IMR-90 (cell line): ENCODE results near the gene C11orf58. TPM values are rescaled to one million over a fixed set of nuclear protein-coding genes. Genes with fewer than 3 reads are reported as not detected.

ENCODE experiments used
- ATAC-seq: fragments of 200-7000 bp; cut with Tn5 transposase; 2 replicates; pipeline ENCODE4 v1.9.1; 2020; ENCODE audit warnings: low read depth, mild to moderate bottlenecking, moderate library complexity
- BruUV-seq: library from RNA; stranded (reverse); fragments of 400-500 nt; replicated peaks from 2 replicates; lab custom pipeline; 2021; lab: Mats Ljungman, UMichigan
- CTCF ChIA-PET: fragments of 300-600 bp; formaldehyde crosslinking; extraction: SDS; loops from one replicate; lab custom pipeline; 2021; ENCODE audit warnings: antibody characterized with exemption; lab: Yijun Ruan, JAX
- POLR2A ChIA-PET: fragments of 300-600 bp; sonication (Branson Sonifier 250); formaldehyde crosslinking; loops from one replicate; lab custom pipeline; 2022; ENCODE audit warnings: antibody characterized with exemption; ENCODE audit not compliant: unreplicated experiment; lab: Charles Lee
- DNase-seq: peaks from one replicate; pipeline ENCODE4 v3.0.0; 2013
- H2AFZ ChIP-seq: replicated peaks from 2 replicates; pipeline ENCODE3; 2013; ENCODE audit warnings: low read length, mild to moderate bottlenecking; ENCODE audit not compliant: poor library complexity
- H2AK5ac ChIP-seq: 2 replicates; pipeline ENCODE4 v1.6.1; 2013; ENCODE audit warnings: low read depth, low read length, inconsistent platforms
- H2AK9ac ChIP-seq: replicated peaks from 2 replicates; pipeline ENCODE3; 2013; ENCODE audit warnings: mild to moderate bottlenecking, low read depth, low read length, moderate library complexity; ENCODE audit not compliant: poor library complexity
- H2BK120ac ChIP-seq: 2 replicates; pipeline ENCODE4 v1.6.1; 2013; ENCODE audit warnings: low read depth, low read length, inconsistent platforms
- H2BK15ac ChIP-seq: 3 replicates; pipeline ENCODE4 v1.6.1; 2013; ENCODE audit warnings: low read depth, low read length, inconsistent platforms
- H2BK20ac ChIP-seq: 2 replicates; pipeline ENCODE4 v1.6.1; 2013; ENCODE audit warnings: low read depth, mild to moderate bottlenecking, inconsistent platforms, low read length, moderate library complexity
- H2BK5ac ChIP-seq: 2 replicates; pipeline ENCODE4 v1.6.1; 2013; ENCODE audit warnings: mild to moderate bottlenecking, low read depth, low read length, inconsistent platforms; ENCODE audit not compliant: poor library complexity, severe bottlenecking
- H3K14ac ChIP-seq: replicated peaks from 2 replicates; pipeline ENCODE4 v1.6.1; 2013; ENCODE audit warnings: low read depth, low read length, inconsistent platforms
- H3K18ac ChIP-seq: 2 replicates; pipeline ENCODE4 v1.6.1; 2013; ENCODE audit warnings: low read depth, low read length, control low read depth
- H3K23ac ChIP-seq: 2 replicates; pipeline ENCODE4 v1.6.1; 2013; ENCODE audit warnings: low read depth, low read length, inconsistent platforms
- H3K27ac ChIP-seq: 2 replicates; pipeline ENCODE4 v1.5.1; 2013; ENCODE audit warnings: mild to moderate bottlenecking, control low read depth, low read length; ENCODE audit not compliant: insufficient read depth
- H3K27me3 ChIP-seq: 2 replicates; pipeline ENCODE4 v1.6.1; 2013; ENCODE audit warnings: low read length; ENCODE audit not compliant: control insufficient read depth, insufficient read depth
- H3K36me3 ChIP-seq: 2 replicates; pipeline ENCODE4 v1.6.1; 2013; ENCODE audit warnings: low read length, mixed read lengths; ENCODE audit not compliant: control insufficient read depth, insufficient read depth
- H3K4ac ChIP-seq: 2 replicates; pipeline ENCODE4 v1.6.1; 2013; ENCODE audit warnings: low read depth, low read length, inconsistent platforms
- H3K4me1 ChIP-seq: 2 replicates; pipeline ENCODE4 v1.6.1; 2013; ENCODE audit warnings: low read length, mixed read lengths; ENCODE audit not compliant: control insufficient read depth, insufficient read depth
- H3K4me2 ChIP-seq: 2 replicates; pipeline ENCODE4 v1.6.1; 2013; ENCODE audit warnings: low read depth, mild to moderate bottlenecking, control low read depth, low read length, moderate library complexity
- H3K4me3 ChIP-seq: 2 replicates; pipeline ENCODE4 v1.5.1; 2013; ENCODE audit warnings: low read depth, mild to moderate bottlenecking, control low read depth, low read length, moderate library complexity; ENCODE audit not compliant: insufficient read depth
- H3K56ac ChIP-seq: 2 replicates; pipeline ENCODE4 v1.6.1; 2013; ENCODE audit warnings: low read length, inconsistent platforms; ENCODE audit not compliant: insufficient read depth; ENCODE audit errors: extremely low read depth
- H3K79me1 ChIP-seq, 2 experiments: 2 replicates each; pipeline ENCODE4 v1.6.1; 2013; ENCODE audit warnings: low read length in 2 of 2, inconsistent platforms in 1 of 2, low read depth in 1 of 2
- H3K9ac ChIP-seq: 2 replicates; pipeline ENCODE4 v1.6.1; 2013; ENCODE audit warnings: low read depth, low read length, control low read depth
- H3K9me1 ChIP-seq: 2 replicates; pipeline ENCODE4 v1.6.1; 2013; ENCODE audit warnings: low read length, inconsistent platforms; ENCODE audit not compliant: insufficient read depth
- H3K9me3 ChIP-seq: 2 replicates; pipeline ENCODE4 v1.6.1; 2013; ENCODE audit warnings: low read length; ENCODE audit not compliant: control insufficient read depth, insufficient read depth
- H4K20me1 ChIP-seq: 2 replicates; pipeline ENCODE4 v1.6.1; 2013; ENCODE audit warnings: low read length, inconsistent platforms; ENCODE audit not compliant: insufficient read depth
- H4K5ac ChIP-seq: 2 replicates; pipeline ENCODE4 v1.6.1; 2013; ENCODE audit warnings: mild to moderate bottlenecking, low read depth, low read length, control low read depth
- H4K8ac ChIP-seq, 2 experiments: 2 replicates each; pipeline ENCODE4 v1.6.1; 2013; ENCODE audit warnings: low read depth in 2 of 2, low read length in 2 of 2, control low read depth in 1 of 2, inconsistent platforms in 1 of 2
- H4K91ac ChIP-seq: 2 replicates; pipeline ENCODE4 v1.6.1; 2013; ENCODE audit warnings: low read depth, low read length, inconsistent platforms; ENCODE audit not compliant: insufficient read depth
- BHLHE40 ChIP-seq: fragments of 150-350 bp; IDR thresholded peaks from 2 replicates; pipeline ENCODE4 v1.6.1; 2016; ENCODE audit warnings: mild to moderate bottlenecking, low read depth, low read length
- CEBPB ChIP-seq: IDR thresholded peaks from 2 replicates; pipeline ENCODE4 v1.6.1; 2012; ENCODE audit warnings: low read depth, low read length, improper control_type of control experiment
- CHD1 ChIP-seq: IDR thresholded peaks from 2 replicates; pipeline ENCODE4 v1.6.1; 2012; ENCODE audit warnings: low read depth, low read length, improper control_type of control experiment
- FOS ChIP-seq: fragments of 150-350 bp; IDR thresholded peaks from 2 replicates; pipeline ENCODE4 v1.6.1; 2016; ENCODE audit warnings: low read depth, low read length
- MAFK ChIP-seq: IDR thresholded peaks from 2 replicates; pipeline ENCODE4 v1.6.1; 2012; ENCODE audit warnings: low read depth, low read length, improper control_type of control experiment
- MXI1 ChIP-seq: IDR thresholded peaks from 2 replicates; pipeline ENCODE4 v1.6.1; 2012; ENCODE audit warnings: low read depth, mild to moderate bottlenecking, low read length, moderate library complexity, borderline replicate concordance
- NFE2L2 ChIP-seq: fragments of 150-350 bp; IDR thresholded peaks from 2 replicates; pipeline ENCODE4 v1.6.1; 2016; ENCODE audit warnings: low read depth, mild to moderate bottlenecking, low read length
- POLR2A ChIP-seq: IDR thresholded peaks from 2 replicates; pipeline ENCODE4 v1.6.1; 2012; ENCODE audit warnings: mild to moderate bottlenecking, low read depth, low read length
- RAD21 ChIP-seq: IDR thresholded peaks from 2 replicates; pipeline ENCODE4 v1.6.1; 2012; ENCODE audit warnings: low read length, improper control_type of control experiment
- RCOR1 ChIP-seq: IDR thresholded peaks from 2 replicates; pipeline ENCODE4 v1.6.1; 2012; ENCODE audit warnings: mild to moderate bottlenecking, low read length, improper control_type of control experiment; ENCODE audit not compliant: insufficient replicate concordance
- RFX5 ChIP-seq: IDR thresholded peaks from 2 replicates; pipeline ENCODE4 v1.8.0; 2012; ENCODE audit warnings: low read depth, mild to moderate bottlenecking, low read length, moderate library complexity
- SMC3 ChIP-seq: fragments of 150-350 bp; IDR thresholded peaks from 2 replicates; pipeline ENCODE4 v1.6.1; 2016; ENCODE audit warnings: low read depth, mild to moderate bottlenecking, antibody characterized with exemption, low read length, moderate library complexity
- WGBS, 2 experiments: methylation state at CpG; one replicate each; pipeline versions ENCODE4 v1.1.5 to v1.1.7; 2013; ENCODE audit warnings: missing lambda C conversion rate in 2 of 2; ENCODE audit not compliant: insufficient read length in 1 of 2; ENCODE audit errors: extremely low coverage in 2 of 2; 5-methylcytosine and 5-hydroxymethylcytosine counted together
- dilution Hi-C: fragments of 300-500 bp; cut with HindIII; formaldehyde crosslinking; loops from one replicate; pipeline ENCODE4 v1.14.3; 2018; ENCODE audit warnings: low sequenced_read_pairs; ENCODE audit not compliant: unreplicated experiment
- in situ Hi-C: fragments of 300-500 bp; cut with MboI; formaldehyde crosslinking; loops from 3 replicates; pipeline ENCODE4 v1.14.3; 2019; ENCODE audit warnings: low sequenced_read_pairs, inconsistent platforms, mixed read lengths
- intact Hi-C: fragments of 100-400 bp; cut with micrococcal nuclease; formaldehyde crosslinking; loops from 2 replicates; pipeline ENCODE4 v1.10.0; 2022
- polyA plus RNA-seq, 3 experiments: library from polyadenylated mRNA; depleted of rRNA; stranded (reverse); fragments of >200 nt; gene quantifications; 2 replicates each; pipeline ENCODE4 v1.2.3, GENCODE V29; 2012; ENCODE audit warnings: low replicate concordance in 1 of 3
- total RNA-seq: library from RNA; depleted of rRNA; stranded (reverse); fragments of >200 nt; gene quantifications from 2 replicates; pipeline ENCODE4 v1.2.3, GENCODE V29; 2012
- TF ChIP-seq, protein P1 (sequence below): fragments of 150-350 bp; IDR thresholded peaks from 2 replicates; pipeline ENCODE4 v1.6.1; 2016; ENCODE audit warnings: low read depth, mild to moderate bottlenecking, low read length, moderate library complexity, borderline replicate concordance
- TF ChIP-seq, protein P2 (sequence below): conservative IDR thresholded peaks from 2 replicates; pipeline ENCODE4 v1.5.1; 2012; ENCODE audit warnings: mild to moderate bottlenecking, low read depth, low read length, improper control_type of control experiment
- TF ChIP-seq, protein P3 (sequence below): fragments of 150-350 bp; IDR thresholded peaks from 2 replicates; pipeline ENCODE4 v1.6.1; 2017; ENCODE audit warnings: mild to moderate bottlenecking, antibody characterized with exemption, low read length, low read depth

C11orf58 gene
- total and polyA plus RNA-seq, 2 of the 4 experiments (the other 2 are of a cell fraction) = 53.8 to 67.8 TPM

DNA sequence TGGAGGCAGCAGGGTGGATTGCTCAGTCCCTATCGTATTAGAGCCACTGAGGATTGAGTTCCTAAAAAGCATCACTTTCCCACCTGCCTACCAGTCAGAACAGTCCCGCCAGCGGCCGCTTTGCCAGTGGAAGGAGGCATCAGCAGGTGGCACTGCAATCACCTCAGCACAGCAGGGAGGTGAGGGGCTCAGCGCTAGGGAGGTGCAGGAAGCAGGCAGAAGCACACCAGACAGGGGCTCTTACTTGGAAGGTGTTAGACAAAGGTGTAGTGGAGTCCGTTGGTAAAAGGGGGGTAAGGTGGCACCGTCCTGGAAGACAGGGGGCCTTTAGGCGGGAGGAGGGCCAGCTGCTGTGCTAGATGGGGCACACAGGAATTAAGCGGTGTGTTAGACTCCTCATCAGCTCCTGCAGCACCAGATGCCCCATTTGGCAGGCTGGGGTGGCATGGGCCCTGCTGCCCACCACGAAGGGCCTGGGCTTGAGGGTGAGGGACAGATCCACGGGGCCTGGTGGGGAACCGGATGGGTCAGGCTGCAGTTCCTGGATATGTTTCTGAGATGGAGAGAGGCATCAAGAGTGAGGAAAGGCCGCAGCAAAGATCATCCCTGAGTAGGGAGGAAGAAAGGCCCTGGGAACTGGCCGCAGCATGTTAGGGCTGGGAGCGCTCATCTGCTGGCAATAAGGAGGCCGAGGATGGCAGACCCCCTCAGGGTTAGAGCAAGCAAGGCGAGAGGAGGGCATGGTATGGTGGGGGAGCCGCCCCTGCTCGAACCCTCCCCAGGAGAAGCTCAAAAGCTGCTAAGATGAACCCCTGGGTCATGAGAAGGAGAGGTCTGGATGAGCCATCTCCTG is 42.5 kb downstream of the C11orf58 start:
- CTCF ChIA-PET = no interaction called here
- POLR2A ChIA-PET = no interaction called here
- BruUV-seq = no TSS peak
- Histone ChIP-seq H3K4me2 (no peak overlapping the region), H3K56ac (no peak overlapping the region), H2AK5ac (no peak overlapping the region), H4K91ac (no peak overlapping the region), H2BK15ac (no peak overlapping the region), H3K23ac (no peak overlapping the region), H4K8ac (no peak overlapping the region), H3K36me3 (no peaks in the 10 kb centered on the region), H3K14ac (no peak overlapping the region), H2AK9ac (no peak overlapping the region), H2BK120ac (no peak overlapping the region), H3K9ac (no peak overlapping the region), H4K5ac (no peak overlapping the region), H3K4me1 (no peaks in the 10 kb centered on the region; the same call in 1 of the 2 replicates), H2BK5ac (no peak overlapping the region), H2AFZ (peak overlapping the region; percentile 23), H2BK20ac (no peak overlapping the region), H3K27me3 (peaks cover 1% of the 10 kb centered on the region; the same call in 1 of the 2 replicates), H3K18ac (no peak overlapping the region), H3K4ac (no peak overlapping the region), H3K4me3 (no peak overlapping the region), H3K27ac (no peak overlapping the region), H3K9me3 (no peaks in the 10 kb centered on the region), H4K20me1 (no peaks in the 10 kb centered on the region), H3K9me1 (no peaks in the 10 kb centered on the region), H3K79me1 (no peaks in the 10 kb centered on the region)
- in situ Hi-C loops = loop anchor here (10.0 kb wide), 1 partner anchor 284 kb away; no protein-coding TSS in a partner anchor
- dilution Hi-C loops = no loop called here
- DNase-seq (no peak), ATAC-seq (no peak)
- WGBS, 2 experiments = 93% methylated on average over 5 of the region's 19 CpGs; no CpG with 5 or more reads in 1 of the 2 experiments
- TF ChIP-seq BHLHE40 (no peak), POLR2A (no peak), FOS (no peak), RAD21 (no peak), CHD1 (no peak), SMC3 (no peak), MXI1 (no peak), CEBPB (no peak), MAFK (no peak), RCOR1 (no peak), RFX5 (no peak), NFE2L2 (no peak)
- TF ChIP-seq, protein P1, sequence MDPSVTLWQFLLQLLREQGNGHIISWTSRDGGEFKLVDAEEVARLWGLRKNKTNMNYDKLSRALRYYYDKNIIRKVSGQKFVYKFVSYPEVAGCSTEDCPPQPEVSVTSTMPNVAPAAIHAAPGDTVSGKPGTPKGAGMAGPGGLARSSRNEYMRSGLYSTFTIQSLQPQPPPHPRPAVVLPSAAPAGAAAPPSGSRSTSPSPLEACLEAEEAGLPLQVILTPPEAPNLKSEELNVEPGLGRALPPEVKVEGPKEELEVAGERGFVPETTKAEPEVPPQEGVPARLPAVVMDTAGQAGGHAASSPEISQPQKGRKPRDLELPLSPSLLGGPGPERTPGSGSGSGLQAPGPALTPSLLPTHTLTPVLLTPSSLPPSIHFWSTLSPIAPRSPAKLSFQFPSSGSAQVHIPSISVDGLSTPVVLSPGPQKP = no peak
- TF ChIP-seq, protein P2, sequence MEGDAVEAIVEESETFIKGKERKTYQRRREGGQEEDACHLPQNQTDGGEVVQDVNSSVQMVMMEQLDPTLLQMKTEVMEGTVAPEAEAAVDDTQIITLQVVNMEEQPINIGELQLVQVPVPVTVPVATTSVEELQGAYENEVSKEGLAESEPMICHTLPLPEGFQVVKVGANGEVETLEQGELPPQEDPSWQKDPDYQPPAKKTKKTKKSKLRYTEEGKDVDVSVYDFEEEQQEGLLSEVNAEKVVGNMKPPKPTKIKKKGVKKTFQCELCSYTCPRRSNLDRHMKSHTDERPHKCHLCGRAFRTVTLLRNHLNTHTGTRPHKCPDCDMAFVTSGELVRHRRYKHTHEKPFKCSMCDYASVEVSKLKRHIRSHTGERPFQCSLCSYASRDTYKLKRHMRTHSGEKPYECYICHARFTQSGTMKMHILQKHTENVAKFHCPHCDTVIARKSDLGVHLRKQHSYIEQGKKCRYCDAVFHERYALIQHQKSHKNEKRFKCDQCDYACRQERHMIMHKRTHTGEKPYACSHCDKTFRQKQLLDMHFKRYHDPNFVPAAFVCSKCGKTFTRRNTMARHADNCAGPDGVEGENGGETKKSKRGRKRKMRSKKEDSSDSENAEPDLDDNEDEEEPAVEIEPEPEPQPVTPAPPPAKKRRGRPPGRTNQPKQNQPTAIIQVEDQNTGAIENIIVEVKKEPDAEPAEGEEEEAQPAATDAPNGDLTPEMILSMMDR = no peak
- TF ChIP-seq, protein P3, sequence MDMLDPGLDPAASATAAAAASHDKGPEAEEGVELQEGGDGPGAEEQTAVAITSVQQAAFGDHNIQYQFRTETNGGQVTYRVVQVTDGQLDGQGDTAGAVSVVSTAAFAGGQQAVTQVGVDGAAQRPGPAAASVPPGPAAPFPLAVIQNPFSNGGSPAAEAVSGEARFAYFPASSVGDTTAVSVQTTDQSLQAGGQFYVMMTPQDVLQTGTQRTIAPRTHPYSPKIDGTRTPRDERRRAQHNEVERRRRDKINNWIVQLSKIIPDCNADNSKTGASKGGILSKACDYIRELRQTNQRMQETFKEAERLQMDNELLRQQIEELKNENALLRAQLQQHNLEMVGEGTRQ = no peak
- intact Hi-C loops = loop anchor here (10.0 kb wide), 1 partner anchor 724 kb away; no protein-coding TSS in a partner anchor
